NCI-H2081 treated with DMSO at 0.1 percent for 48 hours (cell line): ENCODE measurements around the gene MAP2K5.

Experiments used
- DNase-seq: peaks from one replicate; lab custom pipeline; 2025; lab: John Stamatoyannopoulos, UW

The MAP2K5 gene

GRCh38 chr15:67521783-67522568, 20.5 kb upstream of the MAP2K5 start:
- no peak for DNase-seq

- no peak for DNase-seq
Observed at GRCh38 chr15:67523330-67523729, 19.2 kb upstream of the MAP2K5 start.

GRCh38 chr15:67524235-67524634, 18.3 kb upstream of the MAP2K5 start:
- DNase-seq, result no peak

GRCh38 chr15:67528513-67528912, 14.0 kb upstream of the MAP2K5 start:
- no peak for DNase-seq

GRCh38 chr15:67531379-67531914, 11.1 kb upstream of the MAP2K5 start:
- no peak for DNase-seq

GRCh38 chr15:67533873-67534272, 8.6 kb upstream of the MAP2K5 start:
- no peak for DNase-seq

GRCh38 chr15:67534360-67534759, 8.1 kb upstream of the MAP2K5 start:
- no peak for DNase-seq

- DNase-seq, result no peak
Observed at GRCh38 chr15:67537771-67538170, 4.7 kb upstream of the MAP2K5 start.

GRCh38 chr15:67543348-67543718, 830 bp downstream of the MAP2K5 start:
- no peak for DNase-seq

GRCh38 chr15:67544475-67544874, 2.0 kb downstream of the MAP2K5 start:
- DNase-seq, result no peak

- DNase-seq, result no peak
Observed at GRCh38 chr15:67545864-67546263, 3.4 kb downstream of the MAP2K5 start.

- DNase-seq, result no peak
Observed at GRCh38 chr15:67547064-67547463, 4.6 kb downstream of the MAP2K5 start.

GRCh38 chr15:67547836-67548235, 5.3 kb downstream of the MAP2K5 start:
- no peak for DNase-seq

GRCh38 chr15:67548236-67548852, 5.8 kb downstream of the MAP2K5 start:
- DNase-seq, result no peak

GRCh38 chr15:67548862-67549651, 6.6 kb downstream of the MAP2K5 start:
- peak; percentile 9 for DNase-seq

GRCh38 chr15:67549736-67550135, 7.2 kb downstream of the MAP2K5 start:
- no peak for DNase-seq

GRCh38 chr15:67550522-67550921, 8.0 kb downstream of the MAP2K5 start:
- DNase-seq, result no peak

GRCh38 chr15:67551207-67551743, 8.8 kb downstream of the MAP2K5 start:
- DNase-seq, result no peak

- DNase-seq, result no peak
Observed at GRCh38 chr15:67554580-67554979, 12.1 kb downstream of the MAP2K5 start.

GRCh38 chr15:67556976-67557570, 14.6 kb downstream of the MAP2K5 start:
- no peak for DNase-seq

- DNase-seq, result no peak
Observed at GRCh38 chr15:67558502-67558901, 16.0 kb downstream of the MAP2K5 start.

GRCh38 chr15:67559158-67559557, 16.7 kb downstream of the MAP2K5 start:
- DNase-seq, result no peak
